ENCODE results near the gene BRD7. TPM values are rescaled to one million over a fixed set of nuclear protein-coding genes. Genes with fewer than 3 reads are reported as not detected.

Gene BRD7
- total and polyA plus RNA-seq, 2 of the 4 experiments (the other 2 are of a cell fraction) = 24.8 to 29.9 TPM

DNA sequence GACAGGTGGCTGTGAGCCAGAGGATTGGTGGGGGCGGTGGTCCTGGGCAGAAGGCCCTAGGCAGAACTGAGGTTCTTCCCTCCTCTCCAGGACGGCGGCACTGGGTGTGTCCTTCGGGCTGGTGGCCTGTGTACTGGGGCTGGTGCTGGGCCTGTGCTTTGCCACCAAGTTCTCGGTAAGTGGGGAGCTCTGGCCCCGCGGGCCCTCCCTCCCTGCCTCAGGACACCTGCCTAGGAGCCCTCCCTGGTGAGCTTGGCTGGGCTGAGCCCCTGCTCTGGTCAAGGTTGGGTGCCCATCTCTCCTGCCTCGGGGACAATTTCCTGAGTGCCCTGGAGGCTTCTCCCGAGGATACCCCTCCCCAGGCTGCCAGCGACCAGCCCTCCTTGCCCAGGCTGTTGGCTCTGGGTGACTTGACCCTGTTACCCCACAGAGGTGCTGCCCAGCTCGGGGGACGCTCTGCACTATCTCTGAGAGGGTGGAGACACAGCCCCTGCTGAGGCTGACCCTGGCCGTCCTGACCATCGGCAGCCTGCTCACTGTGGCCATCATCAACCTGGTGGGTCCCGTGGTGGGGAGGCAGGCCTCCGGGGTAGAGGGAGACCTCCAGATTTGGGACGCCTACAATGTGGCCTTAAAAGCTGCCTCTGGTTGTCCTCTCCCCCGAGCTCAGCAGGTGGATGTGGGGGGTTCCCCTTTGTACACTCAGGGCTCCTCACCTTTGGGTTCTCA, 60.4 kb downstream of the BRD7 start:
- in situ Hi-C loops (cut with MboI; ENCODE audit: low sequenced_read_pairs) = no loop called here
- H2BK20ac ChIP-seq (ENCODE audit: low read depth, low read length) = 0 out of 2 replicates have a peak overlapping the region, but pooled peaks have one; percentile 50
- H4K91ac ChIP-seq (ENCODE audit: insufficient read depth, low read depth, low read length) = no peak overlapping the region
- ChIA-PET CTCF (no interaction called here), POLR2A (ENCODE audit: unreplicated experiment) (no interaction called here)
- H2AFZ ChIP-seq (replicated peaks; ENCODE audit: low read length, poor library complexity) = no peak overlapping the region
- H3K23ac ChIP-seq (ENCODE audit: low read depth, low read length) = no peak overlapping the region
- H2AK5ac ChIP-seq (ENCODE audit: low read depth, low read length) = 0 out of 2 replicates have a peak overlapping the region, but pooled peaks have one; percentile 48
- H3K4me3 ChIP-seq (ENCODE audit: insufficient read depth, low read depth, low read length) = no peak overlapping the region
- H3K4ac ChIP-seq (ENCODE audit: low read depth, low read length) = 0 out of 2 replicates have a peak overlapping the region, but pooled peaks have one; percentile 60
- peaks cover 9% of the 10 kb centered on the region for H3K36me3 ChIP-seq (ENCODE audit: control insufficient read depth, insufficient read depth, low read length)
- H3K4me2 ChIP-seq (ENCODE audit: low read depth, low read length) = no peak overlapping the region
- DNase-seq = no peak
- H3K9ac ChIP-seq (ENCODE audit: low read depth, low read length) = no peak overlapping the region
- WGBS, 2 experiments (ENCODE audit: extremely low coverage in 2 of 2, insufficient read length in 1 of 2) = 100% methylated on average over 2 of the region's 18 CpGs; no CpG with 5 or more reads in 1 of the 2 experiments
- H3K9me1 ChIP-seq (ENCODE audit: insufficient read depth, low read length) = peaks cover 14% of the 10 kb centered on the region; the same call in 1 of the 2 replicates
- no peak overlapping the region for H2BK120ac ChIP-seq (ENCODE audit: low read depth, low read length)
- H3K27ac ChIP-seq (ENCODE audit: insufficient read depth, low read length) = no peak overlapping the region
- no peak overlapping the region; the same call in 2 of the 3 replicates for H2BK15ac ChIP-seq (ENCODE audit: low read depth, low read length)
- peak overlapping the region in 1 of 2 experiments; percentile 35; a peak in 1 of 4 replicates for H4K8ac ChIP-seq (ENCODE audit: low read depth in 2 of 2, low read length in 2 of 2)
- peaks cover 0 to 9% of the 10 kb centered on the region in 2 experiments; a peak in 1 of 4 replicates for H3K79me1 ChIP-seq (ENCODE audit: low read depth in 1 of 2, low read length in 2 of 2)
- peak overlapping the region; percentile 3 for H2AK9ac ChIP-seq (replicated peaks; ENCODE audit: low read depth, low read length, poor library complexity)
- H3K9me3 ChIP-seq (ENCODE audit: control insufficient read depth, insufficient read depth, low read length) = no peaks in the 10 kb centered on the region
- H4K20me1 ChIP-seq (ENCODE audit: insufficient read depth, low read length) = 0 out of 2 replicates have a peak, but pooled peaks cover 4% of the 10 kb centered on the region
- no peak overlapping the region; the same call in 1 of the 2 replicates for H4K5ac ChIP-seq (ENCODE audit: low read depth, low read length)
- no peak overlapping the region for H3K56ac ChIP-seq (ENCODE audit: extremely low read depth, insufficient read depth, low read length)
- intact Hi-C loops (cut with micrococcal nuclease) = no loop called here
- H3K18ac ChIP-seq (ENCODE audit: low read depth, low read length) = no peak overlapping the region
- H3K27me3 ChIP-seq (ENCODE audit: control insufficient read depth, insufficient read depth, low read length) = no peaks in the 10 kb centered on the region
- dilution Hi-C loops (cut with HindIII; ENCODE audit: low sequenced_read_pairs, unreplicated experiment) = no loop called here
- no peak overlapping the region for H3K14ac ChIP-seq (replicated peaks; ENCODE audit: low read depth, low read length)
- no peak overlapping the region for H2BK5ac ChIP-seq (ENCODE audit: low read depth, low read length, poor library complexity, severe bottlenecking)
- peaks cover 24% of the 10 kb centered on the region for H3K4me1 ChIP-seq (ENCODE audit: control insufficient read depth, insufficient read depth, low read length)
- no TSS peak for BruUV-seq (replicated peaks)
- ATAC-seq (ENCODE audit: low read depth) = no peak
- TF ChIP-seq FOS (IDR thresholded peaks at IDR 0.05; ENCODE audit: low read depth, low read length) (no peak), NFE2L2 (IDR thresholded peaks at IDR 0.05; ENCODE audit: low read depth, low read length) (no peak), ELK1 (IDR thresholded peaks at IDR 0.05; ENCODE audit: borderline replicate concordance, low read depth, low read length) (no peak), SMC3 (IDR thresholded peaks at IDR 0.05; ENCODE audit: low read depth, low read length) (no peak), BHLHE40 (IDR thresholded peaks at IDR 0.05; ENCODE audit: low read depth, low read length) (no peak), MAZ (IDR thresholded peaks at IDR 0.05; ENCODE audit: borderline replicate concordance, low read depth, low read length) (no peak), CEBPB (IDR thresholded peaks at IDR 0.05; ENCODE audit: low read depth, low read length) (no peak), MXI1 (IDR thresholded peaks at IDR 0.05; ENCODE audit: borderline replicate concordance, low read depth, low read length) (no peak), POLR2A (IDR thresholded peaks at IDR 0.05; ENCODE audit: low read depth, low read length) (no peak), RCOR1 (IDR thresholded peaks at IDR 0.05; ENCODE audit: insufficient replicate concordance, low read length) (no peak), CHD1 (IDR thresholded peaks at IDR 0.05; ENCODE audit: low read depth, low read length) (no peak), RAD21 (IDR thresholded peaks at IDR 0.05; ENCODE audit: low read length) (no peak), USF2 (IDR thresholded peaks at IDR 0.05; ENCODE audit: low read depth, low read length) (no peak), MAFK (IDR thresholded peaks at IDR 0.05; ENCODE audit: low read depth, low read length) (no peak)
- TF ChIP-seq, protein P1, sequence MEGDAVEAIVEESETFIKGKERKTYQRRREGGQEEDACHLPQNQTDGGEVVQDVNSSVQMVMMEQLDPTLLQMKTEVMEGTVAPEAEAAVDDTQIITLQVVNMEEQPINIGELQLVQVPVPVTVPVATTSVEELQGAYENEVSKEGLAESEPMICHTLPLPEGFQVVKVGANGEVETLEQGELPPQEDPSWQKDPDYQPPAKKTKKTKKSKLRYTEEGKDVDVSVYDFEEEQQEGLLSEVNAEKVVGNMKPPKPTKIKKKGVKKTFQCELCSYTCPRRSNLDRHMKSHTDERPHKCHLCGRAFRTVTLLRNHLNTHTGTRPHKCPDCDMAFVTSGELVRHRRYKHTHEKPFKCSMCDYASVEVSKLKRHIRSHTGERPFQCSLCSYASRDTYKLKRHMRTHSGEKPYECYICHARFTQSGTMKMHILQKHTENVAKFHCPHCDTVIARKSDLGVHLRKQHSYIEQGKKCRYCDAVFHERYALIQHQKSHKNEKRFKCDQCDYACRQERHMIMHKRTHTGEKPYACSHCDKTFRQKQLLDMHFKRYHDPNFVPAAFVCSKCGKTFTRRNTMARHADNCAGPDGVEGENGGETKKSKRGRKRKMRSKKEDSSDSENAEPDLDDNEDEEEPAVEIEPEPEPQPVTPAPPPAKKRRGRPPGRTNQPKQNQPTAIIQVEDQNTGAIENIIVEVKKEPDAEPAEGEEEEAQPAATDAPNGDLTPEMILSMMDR (conservative IDR thresholded peaks at IDR 0.05; ENCODE audit: low read depth, low read length) = no peak

Measured in IMR-90 (cell line).